ENCODE data around the gene RASA3. TPM values are rescaled to one million over a fixed set of nuclear protein-coding genes. Genes with fewer than 3 reads are reported as not detected.
A peak's percentile ranks its signal among the peaks of the same experiment; 100 is the strongest.

Gene RASA3
- total and polyA plus RNA-seq, 12 donors = 6.8 to 16.9 (median 10.3) TPM

GRCh38 chr13:114067381-114067885 is 65.0 kb downstream of the RASA3 start:
- Histone ChIP-seq H3K36me3 (peaks cover 0 to 15% (median 0%) of the 10 kb centered on the region in 9 donors), H3K4me1 (peaks cover 12 to 68% (median 54%) of the 10 kb centered on the region in 9 donors), H3K27me3 (no peaks in the 10 kb centered on the region), H3K4me3 (peak overlapping the region in 1 of 10 donors; percentile 8), H3K9me3 (no peaks in the 10 kb centered on the region), H3K27ac (peak overlapping the region in 8 of 10 donors; percentile 34 to 98 (median 90))
- ATAC-seq (no peak), DNase-seq (no peak)
- intact Hi-C loops (cut with DNase I) = loop anchor here in 7 of 10 donors (5.0 to 10.0 kb wide), 6 partner anchors 40 to 73 kb away; partner anchors contain the start of gene RASA3 (in 3 of the 7)
- TF ChIP-seq, protein P1, sequence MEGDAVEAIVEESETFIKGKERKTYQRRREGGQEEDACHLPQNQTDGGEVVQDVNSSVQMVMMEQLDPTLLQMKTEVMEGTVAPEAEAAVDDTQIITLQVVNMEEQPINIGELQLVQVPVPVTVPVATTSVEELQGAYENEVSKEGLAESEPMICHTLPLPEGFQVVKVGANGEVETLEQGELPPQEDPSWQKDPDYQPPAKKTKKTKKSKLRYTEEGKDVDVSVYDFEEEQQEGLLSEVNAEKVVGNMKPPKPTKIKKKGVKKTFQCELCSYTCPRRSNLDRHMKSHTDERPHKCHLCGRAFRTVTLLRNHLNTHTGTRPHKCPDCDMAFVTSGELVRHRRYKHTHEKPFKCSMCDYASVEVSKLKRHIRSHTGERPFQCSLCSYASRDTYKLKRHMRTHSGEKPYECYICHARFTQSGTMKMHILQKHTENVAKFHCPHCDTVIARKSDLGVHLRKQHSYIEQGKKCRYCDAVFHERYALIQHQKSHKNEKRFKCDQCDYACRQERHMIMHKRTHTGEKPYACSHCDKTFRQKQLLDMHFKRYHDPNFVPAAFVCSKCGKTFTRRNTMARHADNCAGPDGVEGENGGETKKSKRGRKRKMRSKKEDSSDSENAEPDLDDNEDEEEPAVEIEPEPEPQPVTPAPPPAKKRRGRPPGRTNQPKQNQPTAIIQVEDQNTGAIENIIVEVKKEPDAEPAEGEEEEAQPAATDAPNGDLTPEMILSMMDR (IDR thresholded peaks at IDR 0.05) = no peak
- WGBS, 2 donors = 70 to 78% methylated on average over 9 of the region's 9 CpGs

DNA sequence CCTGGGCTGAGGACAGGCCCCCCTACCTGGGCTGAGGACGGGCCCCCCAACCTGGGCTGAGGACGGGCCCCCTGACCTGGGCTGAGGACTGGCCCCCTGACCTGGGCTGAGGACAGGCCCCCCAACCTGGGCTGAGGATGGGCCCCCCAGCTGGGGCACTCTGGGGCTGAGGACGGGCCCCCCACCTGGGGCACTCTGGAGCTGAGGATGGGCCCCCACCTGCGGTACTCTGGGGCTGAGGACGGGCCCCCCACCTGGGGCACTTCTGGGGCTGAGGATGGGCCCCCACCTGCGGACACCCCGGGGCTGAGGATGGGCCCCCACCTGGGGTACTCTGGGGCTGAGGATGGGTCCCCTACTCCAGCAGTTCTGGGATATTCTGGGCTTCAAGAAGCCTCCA is 65.5 kb downstream of the RASA3 start:
- DNase-seq = no peak
- intact Hi-C loops (cut with DNase I) = loop anchor here in 7 of 10 donors (5.0 to 10.0 kb wide), 6 partner anchors 40 to 72 kb away; partner anchors contain the start of gene RASA3 (in 3 of the 7)

GRCh38 chr13:114065926-114066774 is 66.3 kb downstream of the RASA3 start:
- intact Hi-C loops (cut with DNase I) = loop anchor here in 7 of 10 donors (5.0 to 10.0 kb wide), 6 partner anchors 39 to 71 kb away; partner anchors contain the start of gene RASA3 (in 3 of the 7)

More for the DNA sequence above, 65.5 kb downstream of the RASA3 start:
- Histone ChIP-seq H3K4me3 (no peak overlapping the region), H3K27me3 (no peaks in the 10 kb centered on the region), H3K27ac (peak overlapping the region in 7 of 10 donors; percentile 84 to 98 (median 90)), H3K36me3 (peaks cover 0 to 10% (median 0%) of the 10 kb centered on the region in 9 donors), H3K9me3 (no peaks in the 10 kb centered on the region), H3K4me1 (peaks cover 12 to 72% (median 54%) of the 10 kb centered on the region in 9 donors)
- WGBS, 2 donors = 90 to 97% methylated on average over 7 of the region's 7 CpGs
- no peak for ATAC-seq
- TF ChIP-seq, protein P1 (IDR thresholded peaks at IDR 0.05) = no peak

More at GRCh38 chr13:114065926-114066774, 66.3 kb downstream of the RASA3 start:
- DNase-seq = peak in 1 of 2 donors; percentile 38
- 86 to 91% methylated on average over 35 of the region's 35 CpGs for WGBS, 2 donors
- Histone ChIP-seq H3K9me3 (no peaks in the 10 kb centered on the region), H3K27me3 (no peaks in the 10 kb centered on the region), H3K27ac (peak overlapping the region in 9 of 10 donors; percentile 81 to 98 (median 90)), H3K4me1 (peaks cover 12 to 72% (median 54%) of the 10 kb centered on the region in 9 donors), H3K4me3 (peak overlapping the region in 1 of 10 donors; percentile 42), H3K36me3 (peaks cover 0 to 2% (median 0%) of the 10 kb centered on the region in 9 donors)
- TF ChIP-seq, protein P1 (IDR thresholded peaks at IDR 0.05) = no peak
- no peak for ATAC-seq

All from heart right ventricle (tissue), 16 donors.